ENCODE measurements around the gene ST7.

ST7 gene

GRCh38 chr7:117004899-117005298 lies 51.6 kb downstream of the ST7 start:
- TF ChIP-seq CTCF (IDR thresholded peaks at IDR 0.05; ENCODE audit: low read depth, low read length) = no peak
- H3K4me3 ChIP-seq (ENCODE audit: low read depth, low read length) = no peak overlapping the region

DNA sequence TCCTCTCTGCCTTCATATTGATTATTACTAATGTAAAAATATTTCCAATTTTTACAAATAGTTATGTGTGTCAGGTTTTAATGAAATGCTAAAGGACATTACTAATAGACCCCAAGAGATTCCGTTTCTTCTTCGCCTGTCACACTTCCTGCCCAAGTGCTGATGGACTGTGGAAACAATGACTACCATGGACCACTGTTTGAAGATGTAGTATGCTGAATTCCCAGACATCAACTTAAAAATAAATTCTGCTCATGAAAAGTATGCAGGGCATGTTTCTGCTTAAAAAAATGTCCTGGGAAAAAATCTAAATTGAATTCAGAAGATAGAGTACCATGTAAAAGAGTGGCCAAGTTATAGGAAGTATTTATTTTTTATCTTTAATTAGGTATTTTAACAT lies 52.1 kb downstream of the ST7 start:
- no peak for TF ChIP-seq CTCF (IDR thresholded peaks at IDR 0.05; ENCODE audit: low read depth, low read length)
- H3K4me3 ChIP-seq (ENCODE audit: low read depth, low read length) = no peak overlapping the region

DNA sequence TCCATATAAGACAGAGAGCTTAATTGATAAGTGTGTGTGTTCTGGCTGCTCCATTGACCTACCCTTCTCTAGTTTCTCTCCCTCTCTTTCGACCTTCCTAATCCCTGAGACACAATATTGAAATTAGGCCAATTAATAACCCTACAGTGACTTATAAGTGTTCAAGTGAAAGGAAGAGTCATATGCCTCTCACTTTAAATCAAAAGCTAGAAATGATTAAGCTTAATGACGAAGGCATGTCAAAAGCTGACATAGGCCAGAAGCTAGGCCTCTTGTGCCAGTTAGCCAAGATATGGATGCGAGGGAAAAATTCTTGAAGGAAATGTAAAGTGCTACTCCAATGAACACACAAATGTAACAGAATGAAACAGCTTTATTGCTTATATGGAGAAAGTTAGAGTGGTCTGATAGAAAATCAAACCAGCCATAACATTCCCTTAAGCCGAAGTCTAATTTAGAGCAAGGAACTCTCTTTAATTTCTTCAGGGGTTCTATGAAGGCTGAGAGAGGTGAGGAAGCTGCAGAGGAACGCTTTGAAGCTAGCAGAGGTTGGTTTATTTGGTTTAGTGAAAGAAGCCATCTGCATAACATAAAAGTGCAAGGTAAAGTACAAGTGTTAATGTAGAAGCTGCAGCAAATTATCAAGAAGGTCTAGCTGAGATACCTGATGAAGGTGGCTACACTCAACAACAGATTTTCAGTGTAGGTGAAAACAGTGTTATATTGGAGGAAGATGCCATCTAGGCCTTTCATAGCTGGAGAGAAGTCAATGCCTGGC lies 53.8 kb downstream of the ST7 start:
- no peak overlapping the region for H3K4me3 ChIP-seq (ENCODE audit: low read depth, low read length)
- TF ChIP-seq CTCF (IDR thresholded peaks at IDR 0.05; ENCODE audit: low read depth, low read length) = no peak

DNA sequence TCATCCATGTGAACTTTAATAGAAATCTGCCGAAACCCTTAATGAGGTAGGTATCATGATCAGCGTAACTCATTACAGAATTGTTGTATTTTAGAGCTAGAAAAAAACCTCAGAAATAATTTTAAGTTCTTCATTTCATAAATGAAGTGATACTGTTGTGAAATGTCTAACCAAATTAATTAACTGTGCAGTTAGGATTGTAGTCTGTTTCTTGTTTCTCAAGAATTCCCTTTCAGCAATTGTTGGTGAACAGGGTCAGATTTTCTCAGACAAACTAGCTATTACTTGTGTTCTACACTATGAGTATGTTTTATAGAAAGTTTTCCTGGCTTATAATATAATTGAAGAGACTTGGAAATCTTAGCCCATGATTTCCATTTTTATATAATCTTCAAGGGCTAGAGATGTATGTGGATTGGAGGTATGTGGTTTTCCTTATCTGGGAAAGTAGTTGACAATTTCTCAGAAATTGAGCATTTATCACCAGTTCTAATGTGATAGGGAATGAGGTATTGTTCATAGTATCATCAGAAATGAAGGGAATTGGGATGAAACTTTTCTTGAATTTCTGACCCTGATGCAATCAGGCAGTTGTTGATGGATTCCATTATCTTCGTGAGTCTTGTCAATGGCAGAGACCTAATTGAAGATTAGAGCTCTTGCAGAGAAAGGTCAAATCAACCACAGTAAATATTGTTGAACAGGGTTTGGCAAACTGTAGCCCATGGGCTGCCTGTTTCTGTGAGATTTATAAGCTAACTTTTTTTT lies 55.0 kb downstream of the ST7 start:
- no peak for TF ChIP-seq CTCF (IDR thresholded peaks at IDR 0.05; ENCODE audit: low read depth, low read length)
- H3K4me3 ChIP-seq (ENCODE audit: low read depth, low read length) = no peak overlapping the region

GRCh38 chr7:117008886-117009531 lies 55.7 kb downstream of the ST7 start:
- H3K4me3 ChIP-seq (ENCODE audit: low read depth, low read length) = no peak overlapping the region
- no peak for TF ChIP-seq CTCF (IDR thresholded peaks at IDR 0.05; ENCODE audit: low read depth, low read length)

DNA sequence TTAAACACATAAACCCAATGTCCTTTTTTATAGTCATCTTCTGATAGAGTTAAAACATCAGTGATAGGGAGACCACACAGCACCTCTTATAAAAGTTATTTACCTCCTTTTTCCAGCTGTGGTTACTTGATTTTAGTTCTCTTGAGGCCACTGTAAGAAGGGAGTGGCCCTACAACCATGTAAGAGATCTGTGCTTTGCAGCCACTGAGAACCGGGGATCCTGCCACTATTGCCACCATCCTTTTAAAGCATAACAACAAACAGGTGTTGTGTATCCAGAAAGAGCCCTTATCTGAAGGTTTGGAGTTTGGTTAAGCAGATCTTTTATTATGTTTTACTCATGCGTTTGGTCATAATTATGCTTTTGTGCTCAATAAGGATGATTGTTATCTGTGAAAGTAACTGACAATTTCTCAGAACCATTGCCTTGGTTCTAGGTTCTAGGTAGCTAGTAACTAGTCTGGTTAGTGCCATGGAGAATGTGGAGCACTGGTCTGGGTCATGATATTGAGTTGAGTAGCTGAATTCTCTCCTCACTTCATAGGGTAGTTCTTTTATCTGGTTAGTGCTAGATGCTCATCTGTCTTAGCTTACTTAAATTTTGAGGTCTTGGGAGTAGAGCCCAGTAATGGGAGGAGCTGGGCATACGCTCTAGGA lies 56.5 kb downstream of the ST7 start:
- no peak overlapping the region for H3K4me3 ChIP-seq (ENCODE audit: low read depth, low read length)
- no peak for TF ChIP-seq CTCF (IDR thresholded peaks at IDR 0.05; ENCODE audit: low read depth, low read length)
